Activated T-cell treated with anti-CD3 and anti-CD28 coated beads for 4 hours (primary cell): Measurements from ENCODE around the gene OR52E1.
"Not testable (repeated sequence)": the region's sequence is repeated elsewhere in the genome, so short reads cannot be mapped to it uniquely, and the experiment has no call there.

Source experiments
- DNase-seq: peaks from one replicate; pipeline ENCODE4 v3.0.0-alpha.2; 2020

The OR52E1 gene

GRCh38 chr11:5069272-5069671, at the start of gene OR52E1:
Gene OR52E1 (plus strand): TSS chr11:5069572.
- no peak for DNase-seq

DNA sequence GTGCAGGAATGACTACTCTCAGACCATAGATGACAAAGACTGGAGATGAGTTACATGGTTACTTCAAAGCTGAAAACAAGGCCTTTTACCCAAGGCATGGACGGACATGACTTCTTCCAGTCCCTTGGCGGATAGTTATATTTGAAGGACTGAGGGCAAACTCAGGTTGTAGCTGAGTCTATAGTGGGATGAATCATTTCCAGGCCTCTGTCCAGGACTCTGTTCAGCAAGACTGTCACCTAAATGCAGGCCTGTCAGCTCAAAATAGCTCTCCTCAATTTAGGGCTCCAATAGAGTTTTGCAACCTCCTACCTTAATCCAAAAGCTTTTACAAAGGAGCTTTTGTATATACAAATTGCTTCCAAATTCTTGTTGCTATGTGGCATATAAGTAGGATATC, 47.4 kb upstream of the OR52E1 start:
- no peak for DNase-seq

DNA sequence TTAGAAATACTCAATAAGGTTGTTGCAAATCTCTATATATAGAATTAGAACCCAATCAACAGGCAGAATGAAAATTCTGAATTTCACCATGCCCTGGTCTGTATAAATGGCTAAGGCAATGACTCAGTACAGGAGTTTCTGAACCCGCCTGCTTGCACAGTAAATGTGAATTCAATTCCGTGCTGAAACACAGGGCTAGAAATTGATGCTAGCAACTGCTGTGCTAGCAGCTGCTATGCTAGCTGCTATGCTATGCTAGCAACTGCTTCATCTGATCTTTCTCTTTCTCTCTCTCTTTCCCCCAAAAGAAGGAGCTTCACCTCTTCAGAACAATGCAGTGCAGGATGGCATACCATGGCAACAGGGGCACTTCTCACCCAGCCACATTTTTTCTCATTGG, 32.7 kb upstream of the OR52E1 start:
- DNase-seq, result no peak

GRCh38 chr11:5037926-5038325, 31.4 kb upstream of the OR52E1 start:
- no peak for DNase-seq

- no peak for DNase-seq
Observed at GRCh38 chr11:5038341-5038740, 31.0 kb upstream of the OR52E1 start.

DNA sequence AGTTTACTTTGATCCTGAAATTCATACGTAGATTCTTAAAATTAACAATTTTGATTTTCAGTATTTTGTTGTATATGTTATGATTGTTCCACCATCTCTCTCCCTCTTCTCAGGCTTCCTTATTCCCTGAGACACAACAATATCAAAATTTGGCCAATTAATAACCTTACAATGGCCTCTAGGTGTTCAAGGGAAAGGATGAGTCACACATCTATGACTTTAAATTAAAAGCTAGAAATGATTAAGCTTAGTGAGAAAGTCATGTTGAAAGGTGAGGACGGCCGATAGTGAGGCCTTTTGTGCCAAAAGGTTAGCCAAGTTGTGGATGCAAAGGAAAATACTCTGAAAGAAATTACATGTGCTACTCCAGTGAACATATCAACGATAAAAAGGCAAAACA, 28.5 kb upstream of the OR52E1 start:
- no peak for DNase-seq

DNA sequence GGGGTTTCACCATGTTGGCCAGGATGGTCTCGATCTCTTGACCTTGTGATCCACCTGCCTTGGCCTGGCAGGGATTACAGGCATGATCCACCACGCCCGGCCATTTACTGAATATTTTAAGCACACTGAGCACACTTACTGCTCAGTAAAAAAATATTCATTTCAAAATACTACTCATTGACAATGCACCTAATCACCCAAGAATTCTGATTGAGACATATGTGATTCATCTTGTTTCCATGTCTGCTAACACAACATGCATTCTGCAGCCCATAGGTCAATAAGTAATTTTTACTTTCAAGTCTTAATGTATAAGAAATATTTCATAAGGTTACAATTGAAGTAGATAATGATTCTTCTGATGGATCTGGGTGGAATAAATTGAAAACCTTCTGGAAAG, 27.3 kb upstream of the OR52E1 start:
- DNase-seq, result no peak

- no peak for DNase-seq
Observed at GRCh38 chr11:5043380-5043779, 26.0 kb upstream of the OR52E1 start.

DNA sequence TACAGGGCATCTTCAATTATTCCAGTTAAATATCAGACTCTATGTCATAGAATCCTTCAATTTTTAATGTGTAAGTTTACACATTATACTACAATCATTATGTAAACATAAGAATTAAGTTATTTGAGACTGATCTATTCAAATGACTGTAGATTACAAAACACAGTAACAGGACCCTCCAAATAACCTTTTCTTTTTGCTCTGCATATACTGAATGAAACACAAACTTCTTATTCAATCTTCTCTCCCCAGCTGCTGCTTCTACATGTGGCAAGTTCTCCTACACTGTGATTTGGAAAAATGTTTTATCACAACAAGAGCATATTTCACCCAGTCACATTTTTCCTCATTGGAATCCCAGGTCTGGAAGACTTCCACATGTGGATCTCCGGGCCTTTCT, 23.1 kb upstream of the OR52E1 start, which contains the start of gene OR52J3:
Gene OR52J3 (plus strand): TSS at position 301 of the 400 bp plus-strand sequence. CDS start 0 bp downstream, at position 301.
- no peak for DNase-seq

DNA sequence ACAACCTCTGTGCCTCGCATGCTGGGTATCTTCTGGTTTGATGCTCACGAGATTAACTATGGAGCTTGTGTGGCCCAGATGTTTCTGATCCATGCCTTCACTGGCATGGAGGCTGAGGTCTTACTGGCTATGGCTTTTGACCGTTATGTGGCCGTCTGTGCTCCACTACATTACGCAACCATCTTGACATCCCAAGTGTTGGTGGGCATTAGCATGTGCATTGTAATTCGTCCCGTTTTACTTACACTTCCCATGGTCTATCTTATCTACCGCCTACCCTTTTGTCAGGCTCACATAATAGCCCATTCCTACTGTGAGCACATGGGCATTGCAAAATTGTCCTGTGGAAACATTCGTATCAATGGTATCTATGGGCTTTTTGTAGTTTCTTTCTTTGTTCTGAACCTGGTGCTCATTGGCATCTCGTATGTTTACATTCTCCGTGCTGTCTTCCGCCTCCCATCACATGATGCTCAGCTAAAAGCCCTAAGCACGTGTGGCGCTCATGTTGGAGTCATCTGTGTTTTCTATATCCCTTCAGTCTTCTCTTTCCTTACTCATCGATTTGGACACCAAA, 22.5 kb upstream of the OR52E1 start:
- DNase-seq, result no peak

GRCh38 chr11:5058679-5059078, 10.7 kb upstream of the OR52E1 start:
- not testable (repeated sequence) for DNase-seq

GRCh38 chr11:5059391-5059790, 10.0 kb upstream of the OR52E1 start, which contains the start of gene OR52E2:
Gene OR52E2 (minus strand): TSS chr11:5059627. CDS start chr11:5059627, 0 bp downstream.
- DNase-seq, result no peak

DNA sequence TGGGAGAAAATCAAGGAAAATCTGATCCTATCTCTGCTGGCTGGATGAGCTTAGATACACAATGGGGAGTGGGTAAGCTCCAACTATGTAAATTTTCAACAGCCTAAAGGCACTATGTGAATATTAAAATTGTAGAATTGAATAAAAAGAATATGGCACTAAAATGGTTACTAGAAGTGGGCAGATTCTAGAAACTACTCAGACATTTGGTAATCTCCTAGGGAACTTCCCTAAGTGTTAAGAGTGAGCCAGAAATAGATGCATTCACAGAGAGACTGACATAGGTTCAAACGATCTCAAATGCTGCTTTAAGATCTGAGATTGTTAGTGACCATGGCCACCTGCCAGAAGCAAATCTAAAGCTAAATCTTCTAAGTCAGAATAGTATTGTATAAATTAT, 4.3 kb upstream of the OR52E1 start:
- no peak for DNase-seq

GRCh38 chr11:5071799-5072198, 2.4 kb downstream of the OR52E1 start:
- DNase-seq, result no peak

DNA sequence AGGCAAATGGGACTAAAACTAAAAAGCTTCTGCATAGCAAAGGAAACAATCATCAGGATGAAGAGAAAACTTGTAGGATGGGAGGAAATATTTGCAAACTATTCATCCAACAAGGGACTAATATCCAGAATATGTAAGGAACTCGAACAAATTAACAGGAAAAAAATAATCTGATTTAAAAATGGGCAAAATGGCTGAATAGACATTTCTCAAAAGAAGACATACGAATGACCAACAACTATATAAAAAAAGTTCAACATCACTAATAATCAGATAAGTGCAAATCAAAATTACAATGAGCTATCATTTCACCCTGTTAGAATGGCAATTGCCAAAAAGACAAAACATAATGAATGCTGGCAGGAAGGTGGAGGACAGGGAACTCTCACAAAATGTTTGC, 12.0 kb downstream of the OR52E1 start:
- no peak for DNase-seq

GRCh38 chr11:5083602-5084001, 14.2 kb downstream of the OR52E1 start:
- DNase-seq, result no peak

- no peak for DNase-seq
Observed at GRCh38 chr11:5088556-5088955, 19.2 kb downstream of the OR52E1 start.

DNA sequence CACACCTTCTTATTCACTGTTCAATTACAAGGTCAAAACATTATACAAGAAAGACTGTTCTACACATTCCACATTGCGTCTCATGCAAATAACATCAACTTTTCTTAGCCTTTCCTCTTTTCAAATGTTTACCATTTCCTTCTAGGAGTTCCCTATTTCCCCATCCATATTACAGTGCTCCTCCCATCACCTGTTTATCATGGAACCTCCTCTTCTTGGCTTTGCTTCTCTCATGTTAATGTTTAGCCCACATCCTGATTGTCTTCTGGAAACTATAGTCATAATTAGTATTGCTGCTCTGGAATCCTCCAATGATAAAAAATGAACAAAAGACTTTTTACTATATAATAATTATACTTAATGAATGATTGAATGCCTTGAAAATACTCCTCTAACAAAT, 21.3 kb downstream of the OR52E1 start:
- DNase-seq, result no peak

DNA sequence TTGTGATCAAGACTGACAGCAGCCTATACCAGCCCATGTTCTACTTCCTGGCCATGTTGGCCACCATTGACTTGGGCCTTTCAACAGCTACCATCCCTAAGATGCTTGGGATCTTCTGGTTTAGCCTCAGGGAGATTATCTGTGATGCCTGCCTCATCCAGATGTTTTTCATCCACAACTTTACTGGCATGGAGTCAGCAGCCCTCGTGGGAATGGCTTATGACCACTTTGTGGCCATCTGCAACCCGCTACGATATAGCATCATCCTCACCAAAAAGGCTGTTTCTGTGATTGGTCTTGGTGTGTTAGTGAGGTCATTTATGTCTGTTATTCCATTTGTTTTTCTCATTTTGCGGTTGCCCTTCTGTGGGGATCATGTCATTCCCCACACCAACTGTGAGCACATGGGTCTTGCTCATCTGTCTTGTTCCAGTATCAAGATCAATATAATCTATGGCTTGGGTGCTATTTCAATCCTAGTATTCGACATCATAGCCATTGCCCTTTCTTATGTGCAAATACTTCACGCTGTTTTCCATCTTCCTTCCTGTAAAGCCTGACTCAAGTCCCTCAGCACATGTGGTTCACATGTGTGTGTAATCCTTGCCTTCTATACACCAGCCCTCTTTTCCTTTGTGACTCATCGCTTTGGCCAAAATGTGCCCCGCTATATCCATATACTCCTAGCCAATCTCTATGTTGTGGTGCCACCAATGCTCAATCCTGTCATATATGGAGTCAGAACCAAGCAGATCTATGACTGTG, 23.6 kb downstream of the OR52E1 start:
- DNase-seq, result no peak

- no peak for DNase-seq
Observed at GRCh38 chr11:5096011-5096410, 26.6 kb downstream of the OR52E1 start.

DNA sequence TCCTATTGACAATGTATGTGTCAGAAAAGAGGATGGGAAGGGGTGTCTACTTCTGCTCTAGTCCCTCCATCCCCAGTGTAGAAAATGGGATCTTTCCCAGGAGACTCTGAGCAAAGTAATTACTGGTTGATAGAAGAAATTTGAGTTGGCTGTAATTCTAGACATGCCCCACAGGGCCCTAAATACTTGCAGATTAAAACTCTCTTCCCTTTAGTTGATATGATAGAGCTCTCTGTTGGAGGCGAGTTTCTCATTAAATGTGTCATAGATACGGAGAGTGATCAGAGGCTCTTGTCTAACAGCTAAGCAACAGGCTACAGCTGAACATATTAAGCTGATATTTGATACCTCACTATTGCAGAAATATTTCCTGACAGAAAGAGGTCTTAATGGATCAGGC, 32.9 kb downstream of the OR52E1 start:
- DNase-seq, result no peak

DNA sequence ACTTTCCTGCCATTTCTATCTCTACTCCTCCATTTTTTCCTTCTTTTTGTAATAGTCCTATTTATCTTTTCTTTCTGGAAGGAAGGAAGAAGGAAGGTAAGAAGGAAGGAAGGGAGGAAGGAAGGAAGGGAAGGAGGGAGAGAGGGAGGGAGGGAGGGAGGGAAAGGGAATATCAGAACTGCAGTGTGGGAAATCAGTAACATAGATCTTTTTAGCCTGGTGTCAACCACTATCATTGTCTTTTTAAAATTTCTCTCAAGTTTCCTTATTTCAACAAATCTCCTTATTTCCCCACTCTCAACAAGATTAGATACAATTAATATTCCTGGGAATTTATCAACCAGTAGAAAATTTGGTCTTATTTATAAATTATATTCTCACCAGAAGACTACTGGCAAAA, 33.7 kb downstream of the OR52E1 start:
- no peak for DNase-seq

DNA sequence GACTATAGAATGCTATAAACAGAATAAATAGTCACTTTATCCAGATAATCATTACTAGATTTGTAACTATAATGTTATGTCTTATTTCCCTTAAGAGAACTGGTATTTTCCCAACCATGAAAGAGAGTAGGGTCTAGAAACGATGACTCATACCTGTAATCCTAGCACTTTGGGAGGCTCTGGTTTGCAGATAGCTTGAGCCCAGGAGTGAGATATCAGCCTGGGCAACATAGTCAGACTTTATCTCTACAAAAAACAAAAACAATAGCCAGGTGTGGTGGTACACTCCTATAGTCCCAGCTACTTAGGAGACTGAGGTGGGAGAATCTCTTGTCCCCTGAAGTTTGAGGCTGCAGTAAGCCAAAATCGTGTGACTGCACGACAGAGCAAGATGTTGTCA, 37.9 kb downstream of the OR52E1 start:
- no peak for DNase-seq

DNA sequence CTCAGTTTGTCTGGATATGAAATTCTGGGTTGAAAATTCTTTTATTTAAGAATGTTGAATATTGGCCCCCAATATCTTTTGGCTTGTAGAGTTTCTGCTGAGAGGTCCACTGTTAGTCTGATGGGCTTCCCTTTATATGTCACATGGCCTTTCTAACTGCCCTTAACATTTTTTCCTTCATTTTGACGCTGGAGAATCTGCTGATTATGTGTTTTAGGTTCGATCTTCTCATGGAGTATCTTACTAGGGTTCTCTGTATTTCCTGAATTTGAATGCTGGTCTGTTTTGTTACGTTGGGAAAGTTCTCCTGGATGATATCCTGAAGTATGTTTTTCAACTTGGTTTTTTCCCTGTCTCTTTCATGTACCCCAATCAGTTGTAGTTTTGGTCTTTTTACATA, 46.0 kb downstream of the OR52E1 start:
- DNase-seq, result no peak

DNA sequence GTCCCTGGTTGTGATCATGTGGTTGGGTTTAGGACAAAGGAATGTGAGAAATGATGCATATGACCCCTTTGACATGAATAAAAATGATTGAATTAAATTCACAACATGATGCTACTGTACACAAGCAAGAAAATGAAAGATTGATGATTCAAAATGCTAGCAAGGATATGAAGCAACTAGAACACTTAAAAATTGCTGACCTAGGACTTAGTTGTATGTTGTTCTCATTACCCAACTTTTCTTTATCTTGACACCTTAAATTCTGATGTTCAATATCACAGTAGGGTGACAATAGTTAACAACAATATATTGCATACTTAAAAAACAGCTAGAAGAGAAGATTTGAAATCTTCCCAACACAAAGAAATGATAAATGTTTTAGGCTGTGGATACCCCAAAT, 48.2 kb downstream of the OR52E1 start:
- DNase-seq, result no peak
